HG03196 (cell line): ENCODE data around the gene PRKAG2.

Experiments
- ATAC-seq: cut with Tn5 transposase; IDR thresholded peaks from one replicate; pipeline ENCODE4 v1.9.1; 2021; ENCODE audit not compliant: unreplicated experiment

The PRKAG2 gene

GRCh38 chr7:151716323-151716722 is 160.6 kb downstream of the PRKAG2 start:
- ATAC-seq: no peak

GRCh38 chr7:151715666-151716315 is 161.1 kb downstream of the PRKAG2 start:
- no peak for ATAC-seq

- ATAC-seq: no peak
Observed at GRCh38 chr7:151714201-151714600, 162.7 kb downstream of the PRKAG2 start.

DNA sequence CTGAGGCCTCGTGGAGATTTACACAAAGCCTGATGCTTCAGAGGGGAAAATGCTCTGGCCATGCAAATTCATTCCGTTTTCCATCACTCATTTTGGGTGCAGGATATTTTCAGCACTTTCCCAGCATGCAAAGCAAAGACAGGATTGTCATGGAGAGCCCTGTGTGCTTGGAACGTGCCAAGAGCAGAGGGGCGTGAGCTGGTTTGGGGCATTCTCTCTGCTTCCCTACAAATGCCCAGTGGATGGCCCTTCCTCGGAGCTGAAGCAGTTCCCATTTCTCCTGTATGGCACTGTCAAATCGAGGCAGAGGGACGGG is 164.1 kb downstream of the PRKAG2 start:
- ATAC-seq: no peak

GRCh38 chr7:151711906-151712809 is 164.8 kb downstream of the PRKAG2 start:
- ATAC-seq: no peak

- no peak for ATAC-seq
Observed at GRCh38 chr7:151711435-151711872, 165.5 kb downstream of the PRKAG2 start.

DNA sequence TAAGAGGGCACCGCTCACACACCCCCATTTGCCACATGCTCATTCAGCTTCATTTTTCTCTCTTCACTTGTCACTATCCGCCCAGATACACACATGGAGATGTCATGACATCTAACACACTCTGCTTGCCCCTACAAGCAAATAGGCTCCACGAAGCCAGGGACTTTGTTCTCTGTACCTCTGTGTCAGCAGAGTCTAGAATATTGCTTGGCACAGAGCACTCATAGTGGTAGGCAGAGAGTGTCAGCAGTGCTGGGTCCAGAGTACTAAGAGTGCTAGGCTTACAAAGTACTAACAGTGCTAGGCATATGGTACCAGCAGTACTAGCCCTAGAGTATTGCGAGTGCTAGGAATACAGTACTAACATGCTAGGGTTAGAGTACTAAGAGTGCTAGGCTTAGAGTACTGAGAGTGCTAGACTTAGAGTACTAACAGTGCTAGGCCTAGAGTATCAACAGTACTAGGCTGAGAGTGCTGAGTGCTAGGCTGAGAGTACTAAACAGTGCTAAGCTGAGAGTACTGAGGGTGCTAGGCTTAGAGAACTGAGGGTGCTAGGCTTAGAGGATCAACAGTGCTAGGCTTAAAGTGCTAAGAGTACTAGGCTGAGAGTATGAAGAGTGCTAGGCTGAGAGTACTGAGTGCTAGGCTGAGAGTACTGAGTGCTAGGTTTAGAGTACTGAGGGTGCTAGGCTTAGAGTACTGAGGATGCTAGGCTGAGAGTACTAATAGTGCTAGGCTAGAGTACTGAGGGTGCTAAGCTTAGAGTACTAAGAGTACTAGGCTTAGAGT is 166.1 kb downstream of the PRKAG2 start:
- ATAC-seq: no peak

- no peak for ATAC-seq
Observed at GRCh38 chr7:151710121-151710640, 166.7 kb downstream of the PRKAG2 start.

GRCh38 chr7:151709141-151710038 is 167.5 kb downstream of the PRKAG2 start:
- ATAC-seq: no peak

DNA sequence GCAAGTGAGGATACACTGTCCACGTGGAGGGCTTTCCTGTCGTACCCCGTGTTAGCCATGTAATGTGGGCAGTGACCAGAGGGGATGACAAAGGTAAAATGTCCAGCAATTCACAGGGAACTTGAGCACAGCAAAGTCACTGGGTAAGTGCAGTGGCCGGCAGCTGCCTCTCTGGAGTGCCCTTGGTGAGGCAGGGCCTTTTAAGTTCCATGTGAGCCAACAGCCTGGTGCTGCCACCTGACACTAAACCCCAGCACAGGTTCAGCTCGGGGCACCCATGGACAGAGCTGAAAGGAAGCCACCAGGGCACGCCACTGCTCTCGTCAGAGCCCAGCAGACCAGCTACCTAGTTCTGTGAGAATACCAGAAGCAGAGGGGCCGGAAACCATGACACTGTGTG is 168.3 kb downstream of the PRKAG2 start:
- no peak for ATAC-seq

- no peak for ATAC-seq
Observed at GRCh38 chr7:151707757-151708156, 169.2 kb downstream of the PRKAG2 start.

GRCh38 chr7:151707105-151707469 is 169.8 kb downstream of the PRKAG2 start:
- ATAC-seq: no peak

DNA sequence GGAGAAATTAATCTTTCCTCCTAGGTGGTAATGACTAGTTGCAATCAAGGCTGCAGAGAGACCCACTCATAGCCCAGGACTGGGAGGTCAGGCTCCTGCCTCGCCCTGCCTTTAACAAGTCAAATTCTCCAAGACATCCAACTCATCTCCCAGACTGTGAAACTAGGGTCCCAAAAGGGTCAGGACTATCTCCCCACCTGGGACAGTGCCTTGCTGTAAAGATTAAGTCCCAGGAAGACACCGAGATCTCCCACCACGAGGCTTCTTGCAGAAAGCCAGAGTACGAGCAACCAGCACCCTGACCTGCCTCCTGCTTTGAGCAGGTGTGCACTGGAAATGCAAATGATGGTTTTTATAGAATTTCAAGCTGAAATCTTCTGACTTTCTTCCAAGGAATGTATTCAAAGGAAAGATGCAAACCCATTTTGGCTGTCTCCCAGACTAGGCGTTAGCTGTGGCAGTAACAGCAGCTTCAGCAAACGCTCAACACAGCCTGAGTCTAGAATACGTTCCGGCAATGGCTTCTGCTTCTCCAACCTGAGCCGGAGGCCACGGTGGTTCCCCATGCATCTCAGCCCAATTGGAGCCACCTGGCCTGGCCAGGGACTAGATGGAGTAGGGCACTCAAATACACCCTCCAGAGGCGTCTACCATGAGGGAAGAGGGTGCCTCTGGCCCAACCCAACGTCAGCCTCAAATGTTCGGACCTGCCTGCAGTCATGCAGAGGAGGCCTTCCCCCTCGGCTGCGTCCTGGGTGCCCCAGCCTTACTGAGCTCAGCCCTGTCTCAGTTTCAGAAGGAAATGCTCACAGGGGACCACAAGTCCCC is 170.4 kb downstream of the PRKAG2 start:
- no peak for ATAC-seq

DNA sequence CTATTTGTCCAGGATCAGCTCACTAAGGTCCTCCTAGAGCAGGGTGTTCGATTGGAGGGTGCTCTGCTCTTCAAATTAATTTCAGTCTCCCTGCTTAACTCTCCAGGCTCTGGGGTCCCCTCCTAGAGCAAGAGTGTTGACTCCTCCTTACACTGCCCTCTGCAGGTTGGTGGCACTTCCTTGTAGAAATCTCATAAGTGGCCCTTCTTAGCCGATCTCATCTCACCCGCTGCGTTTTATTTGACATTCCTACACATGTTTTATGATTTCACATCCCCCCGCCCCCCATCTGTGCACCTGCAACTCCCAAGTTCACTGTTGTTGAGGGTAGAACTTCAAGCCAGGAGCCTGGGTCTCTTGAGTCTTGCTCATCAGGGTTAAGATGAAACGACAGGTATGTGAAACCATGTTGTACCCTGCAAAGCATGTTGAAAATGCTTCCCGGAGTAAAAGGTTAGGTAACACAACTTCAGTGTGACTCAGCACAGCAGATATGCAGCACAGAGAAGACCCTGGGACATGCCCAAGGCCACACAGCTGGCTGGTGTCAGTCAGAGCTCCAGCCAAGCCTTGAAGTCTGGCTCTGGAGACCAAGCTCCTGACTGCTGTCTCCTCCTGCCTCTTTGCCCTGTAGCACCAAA is 171.2 kb downstream of the PRKAG2 start:
- no peak for ATAC-seq

DNA sequence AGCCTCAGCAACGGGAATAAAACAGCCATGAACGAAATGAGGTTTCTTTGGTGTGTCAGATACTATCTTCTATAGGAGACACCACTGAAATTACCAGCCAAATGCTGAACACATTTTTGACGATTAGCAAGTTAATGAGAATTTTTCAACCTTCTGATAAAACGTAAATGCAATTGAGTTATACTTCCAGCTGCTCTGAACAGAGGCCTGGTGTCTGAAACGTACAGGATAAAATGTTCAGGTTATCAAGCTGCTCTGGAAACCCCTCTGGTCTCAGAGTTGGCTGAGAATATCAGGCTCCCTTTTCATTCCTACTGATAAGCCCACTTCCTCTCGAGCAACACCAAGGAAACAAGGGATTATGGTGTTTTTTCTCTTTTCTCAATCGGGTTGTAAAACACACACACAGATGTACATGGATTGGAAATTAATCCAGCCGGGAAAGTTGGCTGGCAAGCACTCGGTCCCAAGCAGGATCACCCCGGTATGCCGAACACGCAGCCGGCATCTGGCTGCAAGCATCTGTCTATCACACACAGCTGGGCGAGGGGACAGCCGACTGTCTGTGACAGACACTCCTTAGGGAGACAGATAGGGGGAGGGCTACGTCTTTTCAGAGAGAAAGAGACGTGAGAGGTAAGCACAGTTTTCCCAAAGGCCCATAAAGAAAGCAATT is 171.8 kb downstream of the PRKAG2 start:
- ATAC-seq: no peak

GRCh38 chr7:151704299-151704959 is 172.5 kb downstream of the PRKAG2 start:
- ATAC-seq: no peak

DNA sequence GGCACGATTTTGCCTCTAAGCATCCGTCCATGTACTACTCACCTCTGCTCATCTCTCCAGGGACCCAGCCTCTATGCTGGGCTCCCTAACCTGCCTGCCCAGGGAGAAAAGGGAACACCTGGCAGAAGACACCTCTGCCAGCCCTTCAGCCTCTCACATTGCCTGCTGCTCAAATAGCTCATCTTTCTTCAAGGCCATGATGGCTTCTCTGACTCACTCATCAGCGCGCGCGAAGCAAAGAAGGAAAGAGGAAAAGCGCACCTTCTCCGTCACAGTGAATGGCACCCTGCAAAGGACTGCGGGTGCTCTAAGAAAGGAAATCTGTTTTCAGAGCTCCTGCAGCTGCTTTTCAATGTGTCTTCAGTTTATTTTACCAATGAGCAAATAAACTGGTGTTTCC is 174.0 kb downstream of the PRKAG2 start:
- ATAC-seq: no peak

GRCh38 chr7:151700586-151701165 is 176.2 kb downstream of the PRKAG2 start:
- no peak for ATAC-seq
